IMR-90 (cell line): ENCODE results near the gene GOLGA8S.
"Not testable (repeated sequence)": the region's sequence is repeated elsewhere in the genome, so short reads cannot be mapped to it uniquely, and the experiment has no call there.

Source experiments
- BHLHE40 ChIP-seq: fragments of 150-350 bp; IDR thresholded peaks from 2 replicates; pipeline ENCODE4 v1.6.1; 2016; ENCODE audit warnings: mild to moderate bottlenecking, low read depth, low read length
- CTCF ChIP-seq: conservative IDR thresholded peaks from 2 replicates; pipeline ENCODE4 v1.5.1; 2012; ENCODE audit warnings: mild to moderate bottlenecking, low read depth, low read length, improper control_type of control experiment
- ELK1 ChIP-seq: fragments of 150-350 bp; IDR thresholded peaks from 2 replicates; pipeline ENCODE4 v1.6.1; 2016; ENCODE audit warnings: low read depth, mild to moderate bottlenecking, low read length, moderate library complexity, borderline replicate concordance
- MAZ ChIP-seq: IDR thresholded peaks from 2 replicates; pipeline ENCODE4 v1.6.1; 2012; ENCODE audit warnings: low read depth, mild to moderate bottlenecking, low read length, improper control_type of control experiment, moderate library complexity, borderline replicate concordance
- POLR2A ChIP-seq: IDR thresholded peaks from 2 replicates; pipeline ENCODE4 v1.6.1; 2012; ENCODE audit warnings: mild to moderate bottlenecking, low read depth, low read length
- RAD21 ChIP-seq: IDR thresholded peaks from 2 replicates; pipeline ENCODE4 v1.6.1; 2012; ENCODE audit warnings: low read length, improper control_type of control experiment
- RCOR1 ChIP-seq: IDR thresholded peaks from 2 replicates; pipeline ENCODE4 v1.6.1; 2012; ENCODE audit warnings: mild to moderate bottlenecking, low read length, improper control_type of control experiment; ENCODE audit not compliant: insufficient replicate concordance
- RFX5 ChIP-seq: IDR thresholded peaks from 2 replicates; pipeline ENCODE4 v1.8.0; 2012; ENCODE audit warnings: low read depth, mild to moderate bottlenecking, low read length, moderate library complexity

GRCh38 chr15:23412881-23413600, 58.5 kb downstream of the GOLGA8S start:
- not testable (repeated sequence) for TF ChIP-seq CTCF, RCOR1, MAZ, POLR2A, RAD21, BHLHE40, ELK1, RFX5
